ENCODE data around the gene MT1B.

DNA sequence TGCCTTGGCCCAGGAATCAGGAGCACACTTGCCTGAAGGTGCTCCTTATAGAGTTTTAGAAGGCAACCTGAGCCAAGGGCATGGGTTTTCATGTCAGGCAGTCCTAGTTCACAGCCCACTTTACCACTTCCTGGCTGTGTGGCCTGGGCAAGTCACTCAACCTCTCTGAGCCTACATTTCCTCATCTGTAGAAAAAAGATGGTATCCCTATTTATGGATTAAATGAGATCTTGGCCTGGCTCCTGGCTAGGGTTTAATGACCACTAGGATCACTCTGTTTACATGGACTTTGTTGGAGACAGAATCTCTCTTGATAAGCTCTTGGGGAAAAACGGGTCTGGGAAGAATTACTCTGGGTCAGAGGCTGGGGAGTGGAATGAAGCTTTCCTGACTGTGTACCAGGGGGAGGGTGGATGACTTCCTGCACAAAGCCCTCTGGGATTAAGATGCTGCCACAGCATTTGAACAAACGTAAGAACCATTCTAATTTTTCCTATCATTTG lies 41.0 kb upstream of the MT1B start:
- TF ChIP-seq REST (IDR thresholded peaks at IDR 0.05; ENCODE audit: insufficient read depth in 1 of 2, low read depth in 2 of 2, low read length in 2 of 2), result no peak
- TF ChIP-seq POLR2AphosphoS5 (IDR thresholded peaks at IDR 0.05; ENCODE audit: low read depth, low read length), result no peak
